Measurements from ENCODE around the gene DNAI7.

Gene DNAI7

GRCh38 chr12:25182765-25183164, 12.2 kb downstream of the DNAI7 start:
- H3K9ac ChIP-seq (ENCODE audit: low read depth, low read length): no peak overlapping the region
- H3K4me1 ChIP-seq (ENCODE audit: control insufficient read depth, insufficient read depth, low read length): no peaks in the 10 kb centered on the region
- no peak overlapping the region for H3K27ac ChIP-seq (ENCODE audit: low read depth, low read length)
- H3K9me3 ChIP-seq (ENCODE audit: control insufficient read depth, insufficient read depth, low read length): no peaks in the 10 kb centered on the region
- H3K27me3 ChIP-seq (ENCODE audit: control insufficient read depth, insufficient read depth, low read length): no peaks in the 10 kb centered on the region
- no peak overlapping the region for H3K4me3 ChIP-seq (ENCODE audit: low read depth, low read length)
- H3K36me3 ChIP-seq (ENCODE audit: control insufficient read depth, insufficient read depth, low read length): no peaks in the 10 kb centered on the region

GRCh38 chr12:25162866-25163265, 32.1 kb downstream of the DNAI7 start:
- Histone ChIP-seq H3K9me3 (ENCODE audit: control insufficient read depth, insufficient read depth, low read length) (no peaks in the 10 kb centered on the region), H3K4me3 (ENCODE audit: low read depth, low read length) (no peak overlapping the region), H3K27me3 (ENCODE audit: control insufficient read depth, insufficient read depth, low read length) (no peaks in the 10 kb centered on the region), H3K27ac (ENCODE audit: low read depth, low read length) (no peak overlapping the region), H3K9ac (ENCODE audit: low read depth, low read length) (no peak overlapping the region), H3K4me1 (ENCODE audit: control insufficient read depth, insufficient read depth, low read length) (peaks cover 2% of the 10 kb centered on the region; the same call in 1 of the 2 replicates), H3K36me3 (ENCODE audit: control insufficient read depth, insufficient read depth, low read length) (no peaks in the 10 kb centered on the region)

DNA sequence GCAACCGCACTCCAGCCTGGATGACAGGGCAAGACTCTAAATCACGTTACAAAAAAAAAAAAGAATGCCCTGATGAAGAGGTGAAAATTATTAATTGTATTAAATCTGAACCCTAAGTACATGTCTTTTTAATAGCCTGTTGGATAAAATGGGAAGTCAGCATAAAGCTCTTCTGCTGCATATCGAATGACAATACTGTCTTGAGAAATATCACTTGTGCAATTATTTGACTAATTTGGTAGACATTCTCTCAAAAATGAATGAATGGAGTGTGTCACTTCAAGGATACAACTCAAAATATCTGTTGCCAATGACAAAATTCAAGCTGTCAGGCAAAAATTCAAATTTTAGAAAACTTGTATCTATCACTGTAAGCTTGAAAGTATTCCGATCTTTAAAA, 38.9 kb downstream of the DNAI7 start:
- no peaks in the 10 kb centered on the region for H3K36me3 ChIP-seq (ENCODE audit: control insufficient read depth, insufficient read depth, low read length)
- no peak overlapping the region for H3K9ac ChIP-seq (ENCODE audit: low read depth, low read length)
- peaks cover 24% of the 10 kb centered on the region for H3K4me1 ChIP-seq (ENCODE audit: control insufficient read depth, insufficient read depth, low read length)
- no peaks in the 10 kb centered on the region for H3K27me3 ChIP-seq (ENCODE audit: control insufficient read depth, insufficient read depth, low read length)
- H3K27ac ChIP-seq (ENCODE audit: low read depth, low read length): no peak overlapping the region
- no peak overlapping the region for H3K4me3 ChIP-seq (ENCODE audit: low read depth, low read length)
- H3K9me3 ChIP-seq (ENCODE audit: control insufficient read depth, insufficient read depth, low read length): no peaks in the 10 kb centered on the region

GRCh38 chr12:25155022-25155576, 39.9 kb downstream of the DNAI7 start:
- no peaks in the 10 kb centered on the region for H3K36me3 ChIP-seq (ENCODE audit: control insufficient read depth, insufficient read depth, low read length)
- no peaks in the 10 kb centered on the region for H3K9me3 ChIP-seq (ENCODE audit: control insufficient read depth, insufficient read depth, low read length)
- H3K9ac ChIP-seq (ENCODE audit: low read depth, low read length): no peak overlapping the region
- peaks cover 22% of the 10 kb centered on the region for H3K4me1 ChIP-seq (ENCODE audit: control insufficient read depth, insufficient read depth, low read length)
- H3K27ac ChIP-seq (ENCODE audit: low read depth, low read length): no peak overlapping the region
- no peaks in the 10 kb centered on the region for H3K27me3 ChIP-seq (ENCODE audit: control insufficient read depth, insufficient read depth, low read length)
- H3K4me3 ChIP-seq (ENCODE audit: low read depth, low read length): no peak overlapping the region

DNA sequence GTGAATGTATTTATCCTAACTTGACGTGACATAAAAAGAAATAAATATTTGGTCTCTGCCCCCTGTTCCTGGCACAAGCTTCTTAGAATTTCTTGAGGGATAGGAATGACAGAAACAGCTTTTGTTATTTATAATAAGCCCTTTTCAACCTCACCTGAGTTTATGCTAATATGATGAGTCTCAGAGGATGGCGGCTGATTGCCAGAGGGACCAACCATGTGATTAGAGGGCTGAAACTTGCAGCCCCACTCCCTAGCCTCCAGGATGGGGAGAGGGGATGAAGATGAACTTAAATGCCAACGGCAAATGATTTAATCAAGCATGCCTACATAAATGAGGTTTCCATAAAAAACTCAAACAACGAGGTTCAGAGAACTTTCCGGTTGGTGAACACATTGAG, 42.9 kb downstream of the DNAI7 start:
- no peak overlapping the region for H3K27ac ChIP-seq (ENCODE audit: low read depth, low read length)
- H3K9ac ChIP-seq (ENCODE audit: low read depth, low read length): no peak overlapping the region
- H3K4me3 ChIP-seq (ENCODE audit: low read depth, low read length): no peak overlapping the region
- no peaks in the 10 kb centered on the region for H3K27me3 ChIP-seq (ENCODE audit: control insufficient read depth, insufficient read depth, low read length)
- no peaks in the 10 kb centered on the region for H3K36me3 ChIP-seq (ENCODE audit: control insufficient read depth, insufficient read depth, low read length)
- peaks cover 22% of the 10 kb centered on the region for H3K4me1 ChIP-seq (ENCODE audit: control insufficient read depth, insufficient read depth, low read length)
- no peaks in the 10 kb centered on the region for H3K9me3 ChIP-seq (ENCODE audit: control insufficient read depth, insufficient read depth, low read length)

- Histone ChIP-seq H3K4me3 (ENCODE audit: low read depth, low read length) (no peak overlapping the region), H3K27ac (ENCODE audit: low read depth, low read length) (no peak overlapping the region), H3K4me1 (ENCODE audit: control insufficient read depth, insufficient read depth, low read length) (peaks cover 22% of the 10 kb centered on the region), H3K9ac (ENCODE audit: low read depth, low read length) (no peak overlapping the region), H3K27me3 (ENCODE audit: control insufficient read depth, insufficient read depth, low read length) (no peaks in the 10 kb centered on the region), H3K36me3 (ENCODE audit: control insufficient read depth, insufficient read depth, low read length) (no peaks in the 10 kb centered on the region), H3K9me3 (ENCODE audit: control insufficient read depth, insufficient read depth, low read length) (no peaks in the 10 kb centered on the region)
Measured at GRCh38 chr12:25151476-25151875, 43.5 kb downstream of the DNAI7 start.

- Histone ChIP-seq H3K9ac (ENCODE audit: low read depth, low read length) (no peak overlapping the region), H3K36me3 (ENCODE audit: control insufficient read depth, insufficient read depth, low read length) (no peaks in the 10 kb centered on the region), H3K27ac (ENCODE audit: low read depth, low read length) (no peak overlapping the region), H3K4me1 (ENCODE audit: control insufficient read depth, insufficient read depth, low read length) (peaks cover 5% of the 10 kb centered on the region), H3K4me3 (ENCODE audit: low read depth, low read length) (no peak overlapping the region), H3K27me3 (ENCODE audit: control insufficient read depth, insufficient read depth, low read length) (no peaks in the 10 kb centered on the region), H3K9me3 (ENCODE audit: control insufficient read depth, insufficient read depth, low read length) (no peaks in the 10 kb centered on the region)
Measured at GRCh38 chr12:25146686-25147085, 48.3 kb downstream of the DNAI7 start.

DNA sequence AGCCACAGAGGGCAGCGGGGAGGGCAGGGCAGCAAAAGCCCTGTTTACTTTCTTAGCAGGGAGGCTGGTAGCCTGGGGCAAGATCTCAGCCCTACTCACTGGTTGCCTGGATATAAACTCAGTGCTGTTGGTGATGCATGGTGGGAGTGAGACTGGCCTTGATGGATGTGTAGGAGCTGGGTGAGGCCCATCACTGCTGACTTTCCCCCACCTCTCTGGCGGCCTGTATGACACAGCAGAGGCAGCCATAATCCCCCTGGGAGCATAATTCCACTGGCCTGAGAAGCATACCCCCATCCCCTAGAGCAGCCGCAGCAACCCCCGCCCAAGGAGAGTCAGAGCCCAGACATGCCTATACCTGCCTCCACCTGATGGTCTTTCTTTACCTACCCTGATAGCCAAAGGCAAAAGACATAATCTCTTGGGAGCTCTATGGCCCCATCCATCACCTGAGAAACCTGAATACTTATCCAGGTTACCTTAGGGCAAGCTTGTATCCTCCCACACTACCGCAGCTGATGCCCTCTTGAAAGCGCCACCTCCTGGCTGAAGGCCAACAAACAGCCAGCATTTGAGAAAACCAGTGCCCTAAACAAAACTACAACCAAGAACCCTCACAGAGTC, 59.3 kb downstream of the DNAI7 start:
- no peak overlapping the region for H3K27ac ChIP-seq (ENCODE audit: low read depth, low read length)
- no peak overlapping the region for H3K9ac ChIP-seq (ENCODE audit: low read depth, low read length)
- no peak overlapping the region for H3K4me3 ChIP-seq (ENCODE audit: low read depth, low read length)
- H3K36me3 ChIP-seq (ENCODE audit: control insufficient read depth, insufficient read depth, low read length): no peaks in the 10 kb centered on the region
- H3K27me3 ChIP-seq (ENCODE audit: control insufficient read depth, insufficient read depth, low read length): no peaks in the 10 kb centered on the region
- H3K4me1 ChIP-seq (ENCODE audit: control insufficient read depth, insufficient read depth, low read length): peaks cover 4% of the 10 kb centered on the region; the same call in 1 of the 2 replicates
- H3K9me3 ChIP-seq (ENCODE audit: control insufficient read depth, insufficient read depth, low read length): no peaks in the 10 kb centered on the region

DNA sequence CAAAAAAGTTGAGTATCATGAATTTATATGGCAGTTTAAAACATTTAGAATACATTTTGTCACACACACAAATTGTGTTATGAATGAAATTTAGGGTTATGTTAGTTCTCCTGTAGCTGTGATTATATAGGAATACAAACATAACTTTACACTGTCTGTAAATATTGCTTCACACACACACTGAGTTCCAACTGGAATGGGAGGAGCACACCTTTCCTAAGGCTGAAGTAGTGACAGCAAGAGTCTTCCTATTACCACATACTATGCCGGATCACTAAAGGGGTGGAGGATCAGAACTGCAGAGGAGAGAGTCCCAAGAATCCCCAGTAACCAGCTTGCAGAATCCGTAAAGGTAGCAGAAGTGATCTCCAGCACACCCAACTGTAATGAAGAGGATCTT, 63.7 kb downstream of the DNAI7 start:
- Histone ChIP-seq H3K27me3 (ENCODE audit: control insufficient read depth, insufficient read depth, low read length) (no peaks in the 10 kb centered on the region), H3K4me3 (ENCODE audit: low read depth, low read length) (no peak overlapping the region), H3K9me3 (ENCODE audit: control insufficient read depth, insufficient read depth, low read length) (no peaks in the 10 kb centered on the region)

DNA sequence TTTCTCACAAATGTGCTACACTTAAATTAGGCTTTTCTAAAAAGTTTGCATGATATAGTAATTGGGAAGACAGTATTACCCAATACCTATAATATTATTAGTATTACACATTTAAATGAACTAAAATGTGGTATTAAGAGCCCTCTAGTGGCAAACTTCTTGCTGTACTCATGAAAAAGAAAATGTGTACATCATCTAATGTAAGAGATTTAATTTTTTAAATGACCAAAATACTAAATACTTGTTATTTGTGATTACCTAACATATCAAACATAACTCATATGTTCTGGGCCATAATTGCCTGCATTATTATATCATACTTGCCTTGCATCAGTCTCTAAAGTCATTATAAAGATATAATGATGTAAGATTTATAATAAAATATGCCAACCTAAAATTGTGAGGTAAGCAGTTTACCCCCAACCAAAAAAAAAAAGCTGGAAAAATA, 64.2 kb downstream of the DNAI7 start:
- peaks cover 11% of the 10 kb centered on the region for H3K4me1 ChIP-seq (ENCODE audit: control insufficient read depth, insufficient read depth, low read length)
- H3K27ac ChIP-seq (ENCODE audit: low read depth, low read length): no peak overlapping the region
- H3K9ac ChIP-seq (ENCODE audit: low read depth, low read length): no peak overlapping the region
- H3K36me3 ChIP-seq (ENCODE audit: control insufficient read depth, insufficient read depth, low read length): no peaks in the 10 kb centered on the region
- H3K27me3 ChIP-seq (ENCODE audit: control insufficient read depth, insufficient read depth, low read length): no peaks in the 10 kb centered on the region
- no peak overlapping the region for H3K4me3 ChIP-seq (ENCODE audit: low read depth, low read length)
- no peaks in the 10 kb centered on the region for H3K9me3 ChIP-seq (ENCODE audit: control insufficient read depth, insufficient read depth, low read length)

More for the DNA sequence above, 63.7 kb downstream of the DNAI7 start:
- peaks cover 6% of the 10 kb centered on the region for H3K4me1 ChIP-seq (ENCODE audit: control insufficient read depth, insufficient read depth, low read length)
- H3K27ac ChIP-seq (ENCODE audit: low read depth, low read length): no peak overlapping the region
- H3K9ac ChIP-seq (ENCODE audit: low read depth, low read length): no peak overlapping the region
- H3K36me3 ChIP-seq (ENCODE audit: control insufficient read depth, insufficient read depth, low read length): no peaks in the 10 kb centered on the region

DNA sequence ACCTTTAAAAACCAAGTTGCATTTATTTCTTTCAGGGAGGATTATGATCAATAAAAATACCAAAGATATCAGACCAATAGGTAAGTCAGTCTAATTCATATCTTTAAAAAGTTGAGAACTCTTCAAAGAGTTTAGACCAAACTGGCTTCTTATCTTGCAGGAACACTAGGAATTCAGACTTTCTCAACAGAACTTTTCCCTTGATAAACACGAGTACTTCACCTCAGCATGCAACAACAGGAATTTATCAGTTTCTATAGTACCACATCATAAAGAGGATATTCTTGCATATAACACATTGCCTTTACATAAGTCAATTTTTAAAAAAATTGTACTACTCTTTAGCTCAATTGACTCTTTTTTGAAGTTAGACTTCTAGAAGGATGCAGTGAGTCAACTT, 68.2 kb downstream of the DNAI7 start:
- Histone ChIP-seq H3K9me3 (ENCODE audit: control insufficient read depth, insufficient read depth, low read length) (no peaks in the 10 kb centered on the region), H3K27ac (ENCODE audit: low read depth, low read length) (no peak overlapping the region), H3K27me3 (ENCODE audit: control insufficient read depth, insufficient read depth, low read length) (no peaks in the 10 kb centered on the region), H3K36me3 (ENCODE audit: control insufficient read depth, insufficient read depth, low read length) (no peaks in the 10 kb centered on the region), H3K4me1 (ENCODE audit: control insufficient read depth, insufficient read depth, low read length) (peaks cover 7% of the 10 kb centered on the region; the same call in 1 of the 2 replicates), H3K4me3 (ENCODE audit: low read depth, low read length) (no peak overlapping the region), H3K9ac (ENCODE audit: low read depth, low read length) (no peak overlapping the region)

Data from HUES48 (cell line).